ENCODE data around the gene VASH2.

The VASH2 gene

DNA sequence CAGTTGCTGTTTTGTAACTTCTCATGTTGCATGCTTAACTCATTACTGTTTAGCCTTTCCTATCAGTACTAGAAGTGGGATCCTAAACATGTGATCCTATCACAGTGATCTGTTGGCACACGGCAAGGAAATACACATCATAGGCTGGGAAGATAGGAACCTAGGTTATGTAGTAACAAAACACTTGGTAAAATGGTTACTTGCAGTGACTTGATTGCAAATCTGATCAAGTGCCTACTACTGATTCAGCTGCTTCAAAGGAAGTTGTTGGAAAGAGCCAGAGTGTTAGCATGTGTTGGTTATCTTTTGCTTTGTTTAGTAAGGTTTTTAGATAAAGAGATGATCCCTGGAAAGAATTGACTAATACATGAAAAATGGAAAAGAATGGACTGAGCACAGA is 8.9 kb upstream of the VASH2 start:
- H3K9ac ChIP-seq (ENCODE audit: low read length), result no peak overlapping the region
- H3K79me2 ChIP-seq (ENCODE audit: insufficient read depth, low read length), result no peaks in the 10 kb centered on the region
- H2AFZ ChIP-seq (ENCODE audit: low read depth, low read length, severe bottlenecking), result no peak overlapping the region
- no peak overlapping the region for H3K4me3 ChIP-seq (ENCODE audit: insufficient read depth, low read length, poor library complexity, severe bottlenecking)
- no peaks in the 10 kb centered on the region for H3K36me3 ChIP-seq (ENCODE audit: low read length)
- H3K9me2 ChIP-seq (replicated peaks; ENCODE audit: insufficient read depth, low read length), result no peaks in the 10 kb centered on the region
- H3K27me3 ChIP-seq (ENCODE audit: low read length), result no peaks in the 10 kb centered on the region
- no peaks in the 10 kb centered on the region for H3F3A ChIP-seq (ENCODE audit: insufficient read depth)
- TF ChIP-seq EZH2phosphoT487 (conservative IDR thresholded peaks at IDR 0.05; ENCODE audit: low read length), result no peak
- TF ChIP-seq, protein P1, sequence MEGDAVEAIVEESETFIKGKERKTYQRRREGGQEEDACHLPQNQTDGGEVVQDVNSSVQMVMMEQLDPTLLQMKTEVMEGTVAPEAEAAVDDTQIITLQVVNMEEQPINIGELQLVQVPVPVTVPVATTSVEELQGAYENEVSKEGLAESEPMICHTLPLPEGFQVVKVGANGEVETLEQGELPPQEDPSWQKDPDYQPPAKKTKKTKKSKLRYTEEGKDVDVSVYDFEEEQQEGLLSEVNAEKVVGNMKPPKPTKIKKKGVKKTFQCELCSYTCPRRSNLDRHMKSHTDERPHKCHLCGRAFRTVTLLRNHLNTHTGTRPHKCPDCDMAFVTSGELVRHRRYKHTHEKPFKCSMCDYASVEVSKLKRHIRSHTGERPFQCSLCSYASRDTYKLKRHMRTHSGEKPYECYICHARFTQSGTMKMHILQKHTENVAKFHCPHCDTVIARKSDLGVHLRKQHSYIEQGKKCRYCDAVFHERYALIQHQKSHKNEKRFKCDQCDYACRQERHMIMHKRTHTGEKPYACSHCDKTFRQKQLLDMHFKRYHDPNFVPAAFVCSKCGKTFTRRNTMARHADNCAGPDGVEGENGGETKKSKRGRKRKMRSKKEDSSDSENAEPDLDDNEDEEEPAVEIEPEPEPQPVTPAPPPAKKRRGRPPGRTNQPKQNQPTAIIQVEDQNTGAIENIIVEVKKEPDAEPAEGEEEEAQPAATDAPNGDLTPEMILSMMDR (IDR thresholded peaks at IDR 0.05; ENCODE audit: insufficient read depth, low read length, poor library complexity, severe bottlenecking), result no peak
- no peaks in the 10 kb centered on the region for H4K20me1 ChIP-seq (ENCODE audit: low read depth, low read length)
- no peak overlapping the region for H3K27ac ChIP-seq (ENCODE audit: low read depth, low read length)
- H3K9me3 ChIP-seq (ENCODE audit: insufficient read depth, low read length), result no peaks in the 10 kb centered on the region
- no peak overlapping the region for H3K4me2 ChIP-seq (ENCODE audit: low read depth, low read length, poor library complexity, severe bottlenecking)

DNA sequence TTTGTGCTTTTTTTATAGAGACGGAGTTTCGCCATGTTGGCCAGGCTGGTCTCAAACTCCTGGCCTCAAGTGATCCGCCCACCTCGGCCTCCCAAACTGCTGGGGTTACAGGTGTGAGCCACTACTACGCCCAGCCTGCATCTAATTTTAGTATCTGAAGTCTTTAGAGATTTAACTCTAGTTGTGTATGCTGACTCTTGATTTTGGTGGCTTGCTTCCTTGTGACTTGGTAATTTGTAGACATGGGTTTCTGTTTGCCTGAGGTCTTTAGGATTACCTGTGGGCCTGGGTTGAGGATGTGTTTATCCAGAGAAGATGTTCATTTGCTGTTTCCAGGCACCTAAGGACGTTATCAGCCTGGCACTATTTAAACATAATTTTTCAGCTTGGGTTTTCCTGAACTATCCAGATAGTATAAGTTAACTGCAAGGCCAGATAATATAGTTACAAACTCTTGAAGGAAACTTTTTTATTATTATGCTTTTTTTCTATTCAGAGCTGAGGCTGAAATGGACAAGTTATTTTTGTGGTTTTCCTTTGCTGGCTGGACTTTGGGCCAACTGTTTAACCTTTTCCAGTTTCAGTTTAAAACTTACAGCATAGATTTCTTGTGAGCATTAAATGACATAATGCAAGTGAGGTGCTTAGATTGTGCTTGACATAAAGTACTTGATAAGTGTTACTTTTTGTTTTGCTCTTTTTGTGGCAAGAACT is 7.5 kb upstream of the VASH2 start:
- H3K27ac ChIP-seq (ENCODE audit: low read depth, low read length), result no peak overlapping the region
- TF ChIP-seq, protein P1 (IDR thresholded peaks at IDR 0.05; ENCODE audit: insufficient read depth, low read length, poor library complexity, severe bottlenecking), result no peak
- no peak for TF ChIP-seq EZH2phosphoT487 (conservative IDR thresholded peaks at IDR 0.05; ENCODE audit: low read length)

DNA sequence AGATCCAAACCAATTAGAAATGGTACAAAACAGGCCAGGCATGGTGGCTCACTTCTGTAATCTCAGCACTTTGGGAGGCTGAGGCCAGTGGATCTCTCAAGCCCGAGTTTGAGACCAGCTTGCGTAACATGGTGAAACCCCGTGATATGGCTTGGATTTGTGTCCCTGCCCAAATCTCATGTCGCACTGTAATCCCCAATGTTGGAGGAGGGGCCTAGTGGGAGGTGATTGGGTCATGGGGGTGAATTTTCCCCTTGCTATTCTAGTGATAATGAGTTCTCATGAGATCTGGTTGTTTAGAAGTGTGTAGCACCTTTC is 7.0 kb upstream of the VASH2 start:
- Histone ChIP-seq H3K9me2 (replicated peaks; ENCODE audit: insufficient read depth, low read length) (no peaks in the 10 kb centered on the region), H3K27me3 (ENCODE audit: low read length) (no peaks in the 10 kb centered on the region), H3F3A (ENCODE audit: insufficient read depth) (no peaks in the 10 kb centered on the region), H3K36me3 (ENCODE audit: low read length) (no peaks in the 10 kb centered on the region), H3K27ac (ENCODE audit: low read depth, low read length) (no peak overlapping the region), H3K4me3 (ENCODE audit: insufficient read depth, low read length, poor library complexity, severe bottlenecking) (no peak overlapping the region), H4K20me1 (ENCODE audit: low read depth, low read length) (no peaks in the 10 kb centered on the region), H3K9ac (ENCODE audit: low read length) (no peak overlapping the region), H3K4me2 (ENCODE audit: low read depth, low read length, poor library complexity, severe bottlenecking) (no peak overlapping the region), H2AFZ (ENCODE audit: low read depth, low read length, severe bottlenecking) (no peak overlapping the region), H3K79me2 (ENCODE audit: insufficient read depth, low read length) (no peaks in the 10 kb centered on the region), H3K9me3 (ENCODE audit: insufficient read depth, low read length) (no peaks in the 10 kb centered on the region)
- TF ChIP-seq EZH2phosphoT487 (conservative IDR thresholded peaks at IDR 0.05; ENCODE audit: low read length), result no peak
- TF ChIP-seq, protein P1 (IDR thresholded peaks at IDR 0.05; ENCODE audit: insufficient read depth, low read length, poor library complexity, severe bottlenecking), result no peak

More for the DNA sequence above, 7.5 kb upstream of the VASH2 start:
- H3K79me2 ChIP-seq (ENCODE audit: insufficient read depth, low read length), result no peaks in the 10 kb centered on the region
- no peaks in the 10 kb centered on the region for H3F3A ChIP-seq (ENCODE audit: insufficient read depth)
- no peaks in the 10 kb centered on the region for H3K27me3 ChIP-seq (ENCODE audit: low read length)
- H3K9ac ChIP-seq (ENCODE audit: low read length), result no peak overlapping the region
- no peak overlapping the region for H3K4me3 ChIP-seq (ENCODE audit: insufficient read depth, low read length, poor library complexity, severe bottlenecking)
- no peak overlapping the region for H2AFZ ChIP-seq (ENCODE audit: low read depth, low read length, severe bottlenecking)
- no peaks in the 10 kb centered on the region for H3K9me2 ChIP-seq (replicated peaks; ENCODE audit: insufficient read depth, low read length)
- no peaks in the 10 kb centered on the region for H3K36me3 ChIP-seq (ENCODE audit: low read length)
- no peak overlapping the region for H3K4me2 ChIP-seq (ENCODE audit: low read depth, low read length, poor library complexity, severe bottlenecking)
- no peaks in the 10 kb centered on the region for H4K20me1 ChIP-seq (ENCODE audit: low read depth, low read length)
- H3K9me3 ChIP-seq (ENCODE audit: insufficient read depth, low read length), result no peaks in the 10 kb centered on the region
